ENCODE data around the gene TEX29.

DNA sequence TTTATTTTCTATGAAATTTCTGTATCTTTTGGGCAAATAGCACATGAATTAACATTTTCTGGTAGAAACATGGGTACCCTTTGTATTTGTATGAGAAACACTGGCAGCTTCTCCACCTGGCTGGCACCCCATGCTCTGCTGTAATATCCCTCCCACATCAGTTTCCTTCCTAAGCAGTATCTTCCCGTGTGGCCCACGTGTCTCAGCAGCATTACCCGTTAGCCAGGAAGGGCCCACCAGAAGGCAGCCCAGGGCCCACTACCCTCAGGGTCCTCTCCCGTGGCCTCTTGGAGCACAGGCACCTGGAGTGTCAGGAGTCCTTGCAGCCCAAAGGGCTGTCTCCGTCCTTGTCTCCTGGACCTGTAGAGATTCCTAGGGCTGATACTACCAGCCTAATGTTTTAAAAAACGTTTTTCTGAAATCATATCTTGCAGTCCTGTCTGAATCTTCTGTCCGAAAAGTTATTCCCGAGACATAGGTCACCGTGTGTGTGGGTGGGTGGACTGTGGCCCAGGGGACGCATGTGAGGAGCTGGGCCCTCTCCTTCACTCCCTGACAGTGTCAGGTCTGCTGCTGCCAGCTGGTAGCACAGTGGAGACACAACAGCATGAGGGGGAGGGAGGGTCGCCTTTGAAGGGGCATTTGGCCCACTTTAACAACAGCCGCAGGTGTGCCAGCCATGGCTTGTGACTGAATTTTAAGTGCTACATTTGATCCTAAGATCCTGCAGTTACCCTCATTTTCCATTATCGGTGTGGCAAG lies 22.0 kb upstream of the TEX29 start:
- TF ChIP-seq, protein P1, sequence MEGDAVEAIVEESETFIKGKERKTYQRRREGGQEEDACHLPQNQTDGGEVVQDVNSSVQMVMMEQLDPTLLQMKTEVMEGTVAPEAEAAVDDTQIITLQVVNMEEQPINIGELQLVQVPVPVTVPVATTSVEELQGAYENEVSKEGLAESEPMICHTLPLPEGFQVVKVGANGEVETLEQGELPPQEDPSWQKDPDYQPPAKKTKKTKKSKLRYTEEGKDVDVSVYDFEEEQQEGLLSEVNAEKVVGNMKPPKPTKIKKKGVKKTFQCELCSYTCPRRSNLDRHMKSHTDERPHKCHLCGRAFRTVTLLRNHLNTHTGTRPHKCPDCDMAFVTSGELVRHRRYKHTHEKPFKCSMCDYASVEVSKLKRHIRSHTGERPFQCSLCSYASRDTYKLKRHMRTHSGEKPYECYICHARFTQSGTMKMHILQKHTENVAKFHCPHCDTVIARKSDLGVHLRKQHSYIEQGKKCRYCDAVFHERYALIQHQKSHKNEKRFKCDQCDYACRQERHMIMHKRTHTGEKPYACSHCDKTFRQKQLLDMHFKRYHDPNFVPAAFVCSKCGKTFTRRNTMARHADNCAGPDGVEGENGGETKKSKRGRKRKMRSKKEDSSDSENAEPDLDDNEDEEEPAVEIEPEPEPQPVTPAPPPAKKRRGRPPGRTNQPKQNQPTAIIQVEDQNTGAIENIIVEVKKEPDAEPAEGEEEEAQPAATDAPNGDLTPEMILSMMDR (conservative IDR thresholded peaks at IDR 0.05; ENCODE audit: low read length): no peak
- no peak for TF ChIP-seq EZH2phosphoT487 (IDR thresholded peaks at IDR 0.05; ENCODE audit: borderline replicate concordance)
